BLaER1 (cell line): ENCODE results near the gene PTCHD1.

Source experiments
- H3K27ac ChIP-seq: shearing (Covaris generic); formaldehyde crosslinking; 2 replicates; pipeline ENCODE4 v1.8.1; 2022
- H3K27me3 ChIP-seq: shearing (Covaris generic); formaldehyde crosslinking; 2 replicates; pipeline ENCODE4 v1.8.1; 2022
- H3K36me3 ChIP-seq: shearing (Covaris generic); formaldehyde crosslinking; 2 replicates; pipeline ENCODE4 v1.8.1; 2022
- H3K4me1 ChIP-seq: shearing (Covaris generic); formaldehyde crosslinking; 2 replicates; pipeline ENCODE4 v1.8.1; 2022
- H3K4me2 ChIP-seq: shearing (Covaris generic); formaldehyde crosslinking; 2 replicates; pipeline ENCODE4 v1.8.1; 2022
- H3K4me3 ChIP-seq: shearing (Covaris generic); formaldehyde crosslinking; 2 replicates; pipeline ENCODE4 v1.8.1; 2022
- H3K9ac ChIP-seq: shearing (Covaris generic); formaldehyde crosslinking; 2 replicates; pipeline ENCODE4 v1.8.1; 2022
- H3K9me3 ChIP-seq: shearing (Covaris generic); formaldehyde crosslinking; 2 replicates; pipeline ENCODE4 v1.8.1; 2022
- H4K20me1 ChIP-seq: shearing (Covaris generic); formaldehyde crosslinking; 2 replicates; pipeline ENCODE4 v1.8.1; 2022
- Cebpa-rat ChIP-seq: shearing (Covaris generic); IDR thresholded peaks from 2 replicates; pipeline ENCODE4 v1.8.1; 2022

Gene PTCHD1

GRCh38 chrX:23392195-23392594 is 57.5 kb downstream of the PTCHD1 start:
- H3K4me1 ChIP-seq: no peaks in the 10 kb centered on the region
- H4K20me1 ChIP-seq: no peaks in the 10 kb centered on the region
- no peak overlapping the region for H3K9ac ChIP-seq
- no peak overlapping the region for H3K27ac ChIP-seq
- H3K4me2 ChIP-seq: no peak overlapping the region
- no peak for TF ChIP-seq Cebpa-rat
- H3K36me3 ChIP-seq: no peaks in the 10 kb centered on the region
- H3K4me3 ChIP-seq: no peak overlapping the region
- no peaks in the 10 kb centered on the region for H3K9me3 ChIP-seq
- H3K27me3 ChIP-seq: no peaks in the 10 kb centered on the region

GRCh38 chrX:23394421-23394820 is 59.8 kb downstream of the PTCHD1 start:
- Histone ChIP-seq H3K27me3 (no peaks in the 10 kb centered on the region), H3K36me3 (no peaks in the 10 kb centered on the region), H3K4me1 (no peaks in the 10 kb centered on the region), H3K4me3 (no peak overlapping the region), H3K27ac (no peak overlapping the region), H4K20me1 (no peaks in the 10 kb centered on the region), H3K9ac (no peak overlapping the region), H3K9me3 (no peaks in the 10 kb centered on the region), H3K4me2 (no peak overlapping the region)
- no peak for TF ChIP-seq Cebpa-rat

- no peak overlapping the region for H3K4me3 ChIP-seq
- H3K9me3 ChIP-seq: no peaks in the 10 kb centered on the region
- no peak overlapping the region for H3K27ac ChIP-seq
- no peaks in the 10 kb centered on the region for H3K4me1 ChIP-seq
- H3K9ac ChIP-seq: no peak overlapping the region
- H3K4me2 ChIP-seq: no peak overlapping the region
- no peak for TF ChIP-seq Cebpa-rat
- no peaks in the 10 kb centered on the region for H3K36me3 ChIP-seq
- no peaks in the 10 kb centered on the region for H3K27me3 ChIP-seq
- no peaks in the 10 kb centered on the region for H4K20me1 ChIP-seq
These were observed 61.6 kb downstream of the PTCHD1 start for GRCh38 chrX:23396263-23396662.

- Histone ChIP-seq H4K20me1 (no peaks in the 10 kb centered on the region), H3K27ac (no peak overlapping the region), H3K9me3 (no peaks in the 10 kb centered on the region), H3K9ac (no peak overlapping the region), H3K4me2 (no peak overlapping the region), H3K4me3 (no peak overlapping the region), H3K4me1 (no peaks in the 10 kb centered on the region), H3K27me3 (no peaks in the 10 kb centered on the region), H3K36me3 (no peaks in the 10 kb centered on the region)
- no peak for TF ChIP-seq Cebpa-rat
These were observed 63.9 kb downstream of the PTCHD1 start for GRCh38 chrX:23398570-23398969.

- no peak overlapping the region for H3K4me2 ChIP-seq
- TF ChIP-seq Cebpa-rat: no peak
- no peaks in the 10 kb centered on the region for H3K27me3 ChIP-seq
- no peaks in the 10 kb centered on the region for H4K20me1 ChIP-seq
- no peaks in the 10 kb centered on the region for H3K36me3 ChIP-seq
- H3K9ac ChIP-seq: no peak overlapping the region
- no peak overlapping the region for H3K27ac ChIP-seq
- H3K4me1 ChIP-seq: no peaks in the 10 kb centered on the region
- H3K9me3 ChIP-seq: no peaks in the 10 kb centered on the region
- H3K4me3 ChIP-seq: no peak overlapping the region
These were observed 69.2 kb downstream of the PTCHD1 start for GRCh38 chrX:23403849-23404248.

- Histone ChIP-seq H3K9me3 (peaks cover 34% of the 10 kb centered on the region), H3K36me3 (no peaks in the 10 kb centered on the region), H3K4me1 (no peaks in the 10 kb centered on the region), H3K27ac (no peak overlapping the region), H3K4me3 (no peak overlapping the region), H3K9ac (no peak overlapping the region), H4K20me1 (no peaks in the 10 kb centered on the region), H3K27me3 (no peaks in the 10 kb centered on the region), H3K4me2 (no peak overlapping the region)
- no peak for TF ChIP-seq Cebpa-rat
These were observed 88.3 kb downstream of the PTCHD1 start for GRCh38 chrX:23422912-23423311.

- no peak for TF ChIP-seq Cebpa-rat
- no peak overlapping the region for H3K9ac ChIP-seq
- H4K20me1 ChIP-seq: no peaks in the 10 kb centered on the region
- no peak overlapping the region for H3K4me2 ChIP-seq
- no peak overlapping the region for H3K4me3 ChIP-seq
- H3K4me1 ChIP-seq: no peaks in the 10 kb centered on the region
- peaks cover 10% of the 10 kb centered on the region; the same call in 1 of the 2 replicates for H3K9me3 ChIP-seq
- no peaks in the 10 kb centered on the region for H3K27me3 ChIP-seq
- no peaks in the 10 kb centered on the region for H3K36me3 ChIP-seq
- H3K27ac ChIP-seq: no peak overlapping the region
These were observed 99.8 kb downstream of the PTCHD1 start for GRCh38 chrX:23434356-23434884.

- H3K27ac ChIP-seq: no peak overlapping the region
- no peaks in the 10 kb centered on the region for H3K4me1 ChIP-seq
- no peak for TF ChIP-seq Cebpa-rat
- no peak overlapping the region for H3K9ac ChIP-seq
- peaks cover 3% of the 10 kb centered on the region; the same call in 1 of the 2 replicates for H3K9me3 ChIP-seq
- no peaks in the 10 kb centered on the region for H3K27me3 ChIP-seq
- no peak overlapping the region for H3K4me2 ChIP-seq
- no peaks in the 10 kb centered on the region for H3K36me3 ChIP-seq
- H3K4me3 ChIP-seq: no peak overlapping the region
- no peaks in the 10 kb centered on the region for H4K20me1 ChIP-seq
These were observed 100.5 kb downstream of the PTCHD1 start for GRCh38 chrX:23435108-23435507.

- Histone ChIP-seq H3K27ac (no peak overlapping the region), H3K9ac (no peak overlapping the region), H3K4me3 (no peak overlapping the region), H4K20me1 (no peaks in the 10 kb centered on the region), H3K9me3 (no peaks in the 10 kb centered on the region), H3K27me3 (no peaks in the 10 kb centered on the region), H3K4me2 (no peak overlapping the region), H3K4me1 (no peaks in the 10 kb centered on the region), H3K36me3 (no peaks in the 10 kb centered on the region)
- no peak for TF ChIP-seq Cebpa-rat
These were observed 100.9 kb downstream of the PTCHD1 start for GRCh38 chrX:23435575-23435974.

GRCh38 chrX:23436875-23437274 is 102.2 kb downstream of the PTCHD1 start:
- Histone ChIP-seq H3K27me3 (no peaks in the 10 kb centered on the region), H3K9ac (no peak overlapping the region), H3K27ac (no peak overlapping the region), H4K20me1 (no peaks in the 10 kb centered on the region), H3K9me3 (no peaks in the 10 kb centered on the region), H3K4me2 (no peak overlapping the region), H3K36me3 (no peaks in the 10 kb centered on the region), H3K4me1 (no peaks in the 10 kb centered on the region), H3K4me3 (no peak overlapping the region)
- no peak for TF ChIP-seq Cebpa-rat

- no peak overlapping the region for H3K4me2 ChIP-seq
- no peaks in the 10 kb centered on the region for H3K4me1 ChIP-seq
- no peak overlapping the region for H3K4me3 ChIP-seq
- no peaks in the 10 kb centered on the region for H3K27me3 ChIP-seq
- no peak overlapping the region for H3K9ac ChIP-seq
- TF ChIP-seq Cebpa-rat: no peak
- H3K27ac ChIP-seq: no peak overlapping the region
- no peaks in the 10 kb centered on the region for H3K9me3 ChIP-seq
- no peaks in the 10 kb centered on the region for H4K20me1 ChIP-seq
- H3K36me3 ChIP-seq: no peaks in the 10 kb centered on the region
These were observed 116.6 kb downstream of the PTCHD1 start for GRCh38 chrX:23451266-23451665.
